Hematopoietic multipotent progenitor cell treated with erythropoietin and hydrocortisone succinate and interleukin-3 and kit ligand, for 6 days (in vitro differentiated cells): Measurements from ENCODE around the gene EVC.

Experiments used
- DNase-seq: peaks from one replicate; pipeline ENCODE4 v3.0.0-alpha.2; 2015

EVC gene

GRCh38 chr4:5710961-5711478 lies at the start of gene EVC:
Gene EVC (plus strand): TSS chr4:5711201. CDS start chr4:5711381, 180 bp downstream.
- peak; percentile 27 for DNase-seq

- no peak for DNase-seq
These were observed 49.8 kb upstream of the EVC start for GRCh38 chr4:5661237-5661636.

GRCh38 chr4:5662555-5662954 lies 48.4 kb upstream of the EVC start:
- DNase-seq = no peak

GRCh38 chr4:5664778-5665177 lies 46.2 kb upstream of the EVC start:
- DNase-seq = no peak

GRCh38 chr4:5666741-5667140 lies 44.3 kb upstream of the EVC start:
- DNase-seq = no peak

GRCh38 chr4:5676763-5677162 lies 34.2 kb upstream of the EVC start:
- DNase-seq = no peak

GRCh38 chr4:5678977-5679376 lies 32.0 kb upstream of the EVC start:
- DNase-seq = no peak

GRCh38 chr4:5683566-5683965 lies 27.4 kb upstream of the EVC start:
- no peak for DNase-seq

GRCh38 chr4:5685296-5685695 lies 25.7 kb upstream of the EVC start:
- DNase-seq = no peak

GRCh38 chr4:5686338-5686737 lies 24.7 kb upstream of the EVC start:
- no peak for DNase-seq

GRCh38 chr4:5689065-5689464 lies 21.9 kb upstream of the EVC start:
- no peak for DNase-seq

- no peak for DNase-seq
These were observed 19.4 kb upstream of the EVC start for GRCh38 chr4:5691491-5692132.

GRCh38 chr4:5693871-5694270 lies 17.1 kb upstream of the EVC start:
- no peak for DNase-seq

- DNase-seq = no peak
These were observed 14.7 kb upstream of the EVC start for GRCh38 chr4:5696341-5696740.

GRCh38 chr4:5700459-5700858 lies 10.5 kb upstream of the EVC start:
- DNase-seq = no peak

GRCh38 chr4:5701971-5702370 lies 9.0 kb upstream of the EVC start:
- no peak for DNase-seq

- no peak for DNase-seq
These were observed 7.2 kb upstream of the EVC start for GRCh38 chr4:5703831-5704230.

GRCh38 chr4:5704276-5704675 lies 6.7 kb upstream of the EVC start:
- no peak for DNase-seq

- DNase-seq = peak; percentile 34
These were observed 5.2 kb upstream of the EVC start for GRCh38 chr4:5705647-5706320.

GRCh38 chr4:5706486-5707290 lies 4.3 kb upstream of the EVC start:
- no peak for DNase-seq

GRCh38 chr4:5707366-5707765 lies 3.6 kb upstream of the EVC start:
- no peak for DNase-seq

GRCh38 chr4:5707778-5708448 lies 3.1 kb upstream of the EVC start:
- no peak for DNase-seq
